Mucosa of descending colon (tissue), 3 donors: Measurements from ENCODE around the gene AGPAT2. TPM values are rescaled to one million over a fixed set of nuclear protein-coding genes. Genes with fewer than 3 reads are reported as not detected.
A peak's percentile ranks its signal among the peaks of the same experiment; 100 is the strongest.
"Not testable (repeated sequence)": the region's sequence is repeated elsewhere in the genome, so short reads cannot be mapped to it uniquely, and the experiment has no call there.

Experiments
- ATAC-seq: fragments of 200-7000 bp; cut with Tn5 transposase; one replicate; pipeline ENCODE4 v1.9.1; 2020; ENCODE audit warnings: mild to moderate bottlenecking, moderate library complexity
- DNase-seq, 3 donors: peaks; one replicate each; pipeline ENCODE4 v3.0.0-alpha.2; 2020
- H3K36me3 ChIP-seq: fragments of 200-600 bp; one replicate; pipeline ENCODE4 v1.8.0; 2021; ENCODE audit warnings: low read depth, mild to moderate bottlenecking
- H3K4me1 ChIP-seq: fragments of 200-600 bp; one replicate; pipeline ENCODE4 v1.8.0; 2021; ENCODE audit warnings: low read depth, mild to moderate bottlenecking
- H3K4me3 ChIP-seq: fragments of 200-600 bp; one replicate; pipeline ENCODE4 v1.8.0; 2021; ENCODE audit warnings: mild to moderate bottlenecking
- H3K9me3 ChIP-seq: fragments of 200-600 bp; one replicate; pipeline ENCODE4 v1.8.0; 2021; ENCODE audit warnings: mild to moderate bottlenecking
- CTCF ChIP-seq: fragments of 200-600 bp; IDR thresholded peaks from one replicate; pipeline ENCODE4 v1.8.0; 2022; ENCODE audit warnings: antibody characterized with exemption, mild to moderate bottlenecking
- intact Hi-C, 2 donors: fragments of 100-400 bp; cut with DNase I in 1 of 2; cut with micrococcal nuclease in 1 of 2; formaldehyde crosslinking; loops; one replicate each; pipeline versions ENCODE4 v1.11.0 to v1.11.1; 2022; cut with DNase I, micrococcal nuclease
- total RNA-seq, 3 donors: library from RNA; stranded (reverse); fragmentation: NEBNext Ultra II Directional in 2 of 3; extraction: Animal tissue kit (Norgen Biotek cat#: 25700) in 2 of 3; gene quantifications; one replicate each; pipeline versions ENCODE4 v1.2.1 to v1.2.4, GENCODE V29; 2021 to 2023
- donor health status: DM: no; HTN: no; CAD: no; lungs with moderate emphysema.
- donor health status: DM: no; HTN: no; CAD: no.
- donor health status: DM: no; HTN: yes; CAD: no.

The AGPAT2 gene
- total RNA-seq, 3 donors from 2014 or later, result 113 to 296 (median 152) TPM

- ATAC-seq (no peak), DNase-seq (peak in 2 of 3 donors; percentile 92)
- intact Hi-C loops, result no loop called here
- no peak overlapping the region for H3K4me3 ChIP-seq
- H3K9me3 ChIP-seq, result no peaks in the 10 kb centered on the region
- TF ChIP-seq CTCF, result no peak
- peaks cover 11% of the 10 kb centered on the region for H3K4me1 ChIP-seq
- no peaks in the 10 kb centered on the region for H3K36me3 ChIP-seq
These were observed 43.0 kb downstream of the AGPAT2 start for GRCh38 chr9:136644343-136644592.

GRCh38 chr9:136643596-136644342 lies 43.5 kb downstream of the AGPAT2 start:
- no peaks in the 10 kb centered on the region for H3K36me3 ChIP-seq
- no peak for TF ChIP-seq CTCF
- peaks cover 11% of the 10 kb centered on the region for H3K4me1 ChIP-seq
- intact Hi-C loops, result no loop called here
- ATAC-seq (peak; percentile 2), DNase-seq (peak in 1 of 3 donors; percentile 22)
- no peak overlapping the region for H3K4me3 ChIP-seq
- no peaks in the 10 kb centered on the region for H3K9me3 ChIP-seq

- no peak overlapping the region for H3K4me3 ChIP-seq
- no peaks in the 10 kb centered on the region for H3K9me3 ChIP-seq
- no peaks in the 10 kb centered on the region for H3K36me3 ChIP-seq
- DNase-seq (peak in 1 of 3 donors; percentile 25), ATAC-seq (no peak)
- peaks cover 11% of the 10 kb centered on the region for H3K4me1 ChIP-seq
- intact Hi-C loops, result no loop called here
- TF ChIP-seq CTCF, result no peak
These were observed 44.8 kb downstream of the AGPAT2 start for GRCh38 chr9:136642439-136642921.

- no peak for DNase-seq
- Histone ChIP-seq H3K4me3 (no peak overlapping the region), H3K4me1 (peaks cover 11% of the 10 kb centered on the region), H3K36me3 (no peaks in the 10 kb centered on the region), H3K9me3 (no peaks in the 10 kb centered on the region)
- TF ChIP-seq CTCF, result no peak
- intact Hi-C loops, result no loop called here
- no peak for ATAC-seq
These were observed 46.8 kb downstream of the AGPAT2 start for GRCh38 chr9:136640171-136641111.

GRCh38 chr9:136634904-136635303 lies 52.4 kb downstream of the AGPAT2 start:
- Histone ChIP-seq H3K9me3 (no peaks in the 10 kb centered on the region), H3K4me3 (no peak overlapping the region), H3K36me3 (no peaks in the 10 kb centered on the region), H3K4me1 (peaks cover 15% of the 10 kb centered on the region)
- DNase-seq (no peak), ATAC-seq (no peak)
- intact Hi-C loops, result no loop called here
- TF ChIP-seq CTCF, result no peak

- intact Hi-C loops, H3K36me3 ChIP-seq, H3K4me3 ChIP-seq, H3K9me3 ChIP-seq, ATAC-seq: not testable (repeated sequence)
- peak in 1 of 3 donors; percentile 26 for DNase-seq
- H3K4me1 ChIP-seq, result peaks cover 29% of the 10 kb centered on the region
These were observed 54.7 kb downstream of the AGPAT2 start for GRCh38 chr9:136632491-136633106.

- H3K9me3 ChIP-seq, ATAC-seq, intact Hi-C loops, H3K4me3 ChIP-seq, H3K36me3 ChIP-seq, DNase-seq: not testable (repeated sequence)
- peaks cover 32% of the 10 kb centered on the region for H3K4me1 ChIP-seq
These were observed 55.2 kb downstream of the AGPAT2 start for GRCh38 chr9:136632072-136632471.
